ENCODE results near the gene TMEM154. TPM values are rescaled to one million over a fixed set of nuclear protein-coding genes. Genes with fewer than 3 reads are reported as not detected.
A peak's percentile ranks its signal among the peaks of the same experiment; 100 is the strongest.

The TMEM154 gene
- polyA plus RNA-seq, 3 donors = 24.7 to 157 (median 117) TPM

GRCh38 chr4:152626790-152627189 is 53.0 kb downstream of the TMEM154 start:
- no peak overlapping the region for H3K4me3 Mint-ChIP-seq
- no peak overlapping the region for H3K27ac Mint-ChIP-seq
- Histone ChIP-seq H3K9me3 (replicated peaks in 1 of 2; ENCODE audit: control insufficient read depth in 1 of 2, insufficient read depth in 1 of 2, low read length in 2 of 2) (no peaks in the 10 kb centered on the region), H3K9ac (ENCODE audit: insufficient read depth, low read length, poor library complexity, severe bottlenecking) (no peak overlapping the region), H3K4me1 (ENCODE audit: control insufficient read depth in 1 of 2, insufficient read depth in 2 of 2, low read length in 2 of 2) (peaks cover 0 to under 1% of the 10 kb centered on the region in 2 donors), H2AFZ (ENCODE audit: insufficient read depth, low read depth, low read length, poor library complexity, severe bottlenecking) (no peak overlapping the region), H3K79me2 (ENCODE audit: insufficient read depth, low read length) (no peaks in the 10 kb centered on the region), H3K27me3 (ENCODE audit: control insufficient read depth in 2 of 2, insufficient read depth in 2 of 2, low read length in 2 of 2) (no peaks in the 10 kb centered on the region), H3K36me3 (replicated peaks in 1 of 2; ENCODE audit: control insufficient read depth in 1 of 2, insufficient read depth in 2 of 2, low read length in 2 of 2) (peaks cover 45 to 63% of the 10 kb centered on the region in 2 donors), H3K27ac (ENCODE audit: low read depth in 1 of 2, low read length in 2 of 2) (no peak overlapping the region), H4K20me1 (ENCODE audit: insufficient read depth, low read length) (no peaks in the 10 kb centered on the region), H3K4me2 (replicated peaks; ENCODE audit: extremely low read depth, low read length, poor library complexity, severe bottlenecking) (no peak overlapping the region), H3K4me3 (replicated peaks in 1 of 3; ENCODE audit: low read depth in 2 of 3, low read length in 3 of 3) (no peak overlapping the region)
- intact Hi-C loops (cut with micrococcal nuclease) = no loop called here
- no peaks in the 10 kb centered on the region for H3K9me3 Mint-ChIP-seq
- H3K4me1 Mint-ChIP-seq = no peaks in the 10 kb centered on the region
- no peak for TF ChIP-seq CTCF (IDR thresholded peaks at IDR 0.05)
- DNase-seq = no peak
- peaks cover 0 to 3% (median 2%) of the 10 kb centered on the region in 3 donors for H3K27me3 Mint-ChIP-seq (ENCODE audit: low read depth in 3 of 3)
- WGBS (ENCODE audit: insufficient coverage) = 100% methylated on average over 1 of the region's 2 CpGs
- H3K36me3 Mint-ChIP-seq = peaks cover 40 to 66% of the 10 kb centered on the region in 2 donors

GRCh38 chr4:152620915-152621314 is 58.9 kb downstream of the TMEM154 start:
- Histone ChIP-seq H3K9me3 (replicated peaks in 1 of 2; ENCODE audit: control insufficient read depth in 1 of 2, insufficient read depth in 1 of 2, low read length in 2 of 2) (no peaks in the 10 kb centered on the region), H3K4me3 (replicated peaks in 1 of 3; ENCODE audit: low read depth in 2 of 3, low read length in 3 of 3) (no peak overlapping the region), H3K9ac (ENCODE audit: insufficient read depth, low read length, poor library complexity, severe bottlenecking) (no peak overlapping the region), H3K36me3 (replicated peaks in 1 of 2; ENCODE audit: control insufficient read depth in 1 of 2, insufficient read depth in 2 of 2, low read length in 2 of 2) (peaks cover 1 to 8% of the 10 kb centered on the region in 2 donors), H3K27ac (ENCODE audit: low read depth in 1 of 2, low read length in 2 of 2) (no peak overlapping the region), H3K79me2 (ENCODE audit: insufficient read depth, low read length) (no peaks in the 10 kb centered on the region), H4K20me1 (ENCODE audit: insufficient read depth, low read length) (no peaks in the 10 kb centered on the region), H3K4me1 (ENCODE audit: control insufficient read depth in 1 of 2, insufficient read depth in 2 of 2, low read length in 2 of 2) (peaks cover 5 to 11% of the 10 kb centered on the region in 2 donors), H2AFZ (ENCODE audit: insufficient read depth, low read depth, low read length, poor library complexity, severe bottlenecking) (no peak overlapping the region), H3K27me3 (ENCODE audit: control insufficient read depth in 2 of 2, insufficient read depth in 2 of 2, low read length in 2 of 2) (no peaks in the 10 kb centered on the region), H3K4me2 (replicated peaks; ENCODE audit: extremely low read depth, low read length, poor library complexity, severe bottlenecking) (no peak overlapping the region)
- no peaks in the 10 kb centered on the region for H3K9me3 Mint-ChIP-seq
- no peak for TF ChIP-seq CTCF (IDR thresholded peaks at IDR 0.05)
- peak in 1 of 3 donors; percentile 6 for DNase-seq
- peaks cover 2 to 3% (median 2%) of the 10 kb centered on the region in 3 donors for H3K27me3 Mint-ChIP-seq (ENCODE audit: low read depth in 3 of 3)
- H3K36me3 Mint-ChIP-seq = peaks cover 7 to 14% of the 10 kb centered on the region in 2 donors
- H3K27ac Mint-ChIP-seq = peak overlapping the region in 4 of 7 donors; percentile 27 to 82 (median 46)
- no peak overlapping the region for H3K4me3 Mint-ChIP-seq
- peaks cover 9% of the 10 kb centered on the region for H3K4me1 Mint-ChIP-seq
- intact Hi-C loops (cut with micrococcal nuclease) = no loop called here
